DND-41 (cell line): ENCODE measurements around the gene PRMT1.
"Not testable (repeated sequence)": the region's sequence is repeated elsewhere in the genome, so short reads cannot be mapped to it uniquely, and the experiment has no call there.

Source experiments
- ATAC-seq: fragments of 200-7000 bp; cut with Tn5 transposase; 3 replicates; pipeline ENCODE4 v1.9.1; 2021; ENCODE audit warnings: low read depth; ENCODE audit not compliant: insufficient read depth
- DNase-seq: peaks from one replicate; pipeline ENCODE4 v3.0.0-alpha.2; 2020
- H2AFZ ChIP-seq: 2 replicates; pipeline ENCODE4 v1.6.0; 2012; ENCODE audit warnings: low read depth, low read length
- H3K27ac ChIP-seq: 2 replicates; pipeline ENCODE4 v1.5.1; 2012; ENCODE audit warnings: low read length, inconsistent platforms
- H3K27me3 ChIP-seq: fragments of 200-600 bp; sonication (generic); 2 replicates; pipeline ENCODE4 v1.6.0; 2012; ENCODE audit warnings: low read length, mild to moderate bottlenecking, inconsistent platforms; ENCODE audit not compliant: insufficient read depth, poor library complexity
- H3K36me3 ChIP-seq: 2 replicates; pipeline ENCODE4 v1.5.1; 2012; ENCODE audit warnings: low read length, inconsistent platforms; ENCODE audit not compliant: insufficient read depth
- H3K4me1 ChIP-seq: 2 replicates; pipeline ENCODE4 v1.5.1; 2012; ENCODE audit warnings: mild to moderate bottlenecking, low read length; ENCODE audit not compliant: insufficient read depth
- H3K4me2 ChIP-seq: 2 replicates; pipeline ENCODE4 v1.6.0; 2012; ENCODE audit warnings: mild to moderate bottlenecking, moderate library complexity, low read length, inconsistent platforms; ENCODE audit not compliant: insufficient read depth
- H3K4me3 ChIP-seq, 2 experiments: fragments of 200-600 bp in 1 of 2; shearing (Covaris generic) in 1 of 2; 2 replicates each; pipeline ENCODE4 v1.5.1; 2012 to 2016; ENCODE audit warnings: inconsistent platforms in 2 of 2, low read length in 2 of 2, mild to moderate bottlenecking in 2 of 2, low read depth in 1 of 2, moderate library complexity in 1 of 2
- H3K79me2 ChIP-seq: 2 replicates; pipeline ENCODE4 v1.6.0; 2012; ENCODE audit warnings: low read length, inconsistent platforms; ENCODE audit not compliant: insufficient read depth
- H3K9ac ChIP-seq: 2 replicates; pipeline ENCODE4 v1.6.0; 2012; ENCODE audit warnings: low read depth, mild to moderate bottlenecking, inconsistent platforms, low read length, moderate library complexity
- H3K9me3 ChIP-seq: 2 replicates; pipeline ENCODE4 v1.5.1; 2012; ENCODE audit warnings: low read length, moderate library complexity, mild to moderate bottlenecking, inconsistent platforms; ENCODE audit not compliant: insufficient read depth, severe bottlenecking
- H4K20me1 ChIP-seq: 2 replicates; pipeline ENCODE4 v1.6.0; 2012; ENCODE audit warnings: low read length; ENCODE audit not compliant: insufficient read depth
- EZH2 ChIP-seq: IDR thresholded peaks from 3 replicates; pipeline ENCODE4 v1.6.1; 2012; ENCODE audit warnings: borderline replicate concordance, low read depth, mild to moderate bottlenecking, moderate library complexity, low read length, inconsistent platforms; ENCODE audit not compliant: severe bottlenecking
- TF ChIP-seq, protein P1 (sequence below): IDR thresholded peaks from 2 replicates; pipeline ENCODE4 v1.5.1; 2012; ENCODE audit warnings: borderline replicate concordance, low read length, moderate library complexity, mild to moderate bottlenecking; ENCODE audit not compliant: poor library complexity, severe bottlenecking; ENCODE audit errors: extremely low read depth

PRMT1 gene

DNA sequence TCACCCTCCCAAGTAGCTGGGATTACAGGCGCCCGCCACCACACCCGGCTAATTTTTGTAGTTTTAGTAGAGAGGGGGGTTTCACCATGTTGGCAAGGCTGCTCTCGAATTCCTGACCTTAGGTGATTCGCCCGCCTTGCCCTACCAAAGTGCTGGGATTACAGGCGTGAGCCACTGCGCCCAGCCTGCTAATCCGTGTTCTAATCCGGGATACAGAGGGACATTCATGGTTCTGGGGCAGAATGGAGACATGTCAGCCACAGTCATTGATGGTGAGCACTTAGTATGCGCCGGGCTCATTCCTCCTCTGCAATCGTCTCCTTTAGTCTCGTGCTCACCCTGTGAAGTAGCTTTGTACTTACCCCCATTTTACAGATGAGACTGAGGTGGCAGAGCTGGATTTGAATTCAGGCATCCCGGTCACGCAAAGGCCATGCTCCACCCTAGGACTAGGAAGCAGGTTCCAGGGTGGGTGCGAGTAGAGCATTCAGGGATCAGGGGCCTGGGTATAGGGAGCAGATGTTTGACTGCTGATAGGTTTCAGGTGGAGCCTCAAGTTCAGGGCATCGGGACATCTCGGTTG lies 45.4 kb upstream of the PRMT1 start:
- no peak for ATAC-seq

DNA sequence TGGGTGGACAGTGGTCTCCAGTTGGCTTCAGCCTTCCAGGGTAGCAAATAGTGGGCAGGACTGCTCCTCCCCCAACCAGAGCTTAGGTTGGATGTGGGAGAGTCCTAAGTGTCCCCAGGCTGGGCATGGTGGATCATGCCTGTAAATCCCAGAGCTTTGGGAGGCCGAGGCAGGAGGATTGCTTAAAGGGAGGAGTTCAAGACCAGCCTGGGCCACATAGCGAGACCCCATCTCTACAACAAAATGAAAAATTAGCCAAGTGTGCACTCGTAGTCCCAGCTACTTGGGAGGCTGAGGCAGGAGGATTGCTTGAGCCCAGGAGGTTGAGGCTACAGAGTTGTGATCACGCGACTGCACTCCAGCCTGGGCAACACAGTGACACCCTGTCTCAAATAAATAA lies 44.5 kb upstream of the PRMT1 start:
- no peaks in the 10 kb centered on the region for H3K9me3 ChIP-seq
- no peak for ATAC-seq
- TF ChIP-seq EZH2 = no peak
- TF ChIP-seq, protein P1, sequence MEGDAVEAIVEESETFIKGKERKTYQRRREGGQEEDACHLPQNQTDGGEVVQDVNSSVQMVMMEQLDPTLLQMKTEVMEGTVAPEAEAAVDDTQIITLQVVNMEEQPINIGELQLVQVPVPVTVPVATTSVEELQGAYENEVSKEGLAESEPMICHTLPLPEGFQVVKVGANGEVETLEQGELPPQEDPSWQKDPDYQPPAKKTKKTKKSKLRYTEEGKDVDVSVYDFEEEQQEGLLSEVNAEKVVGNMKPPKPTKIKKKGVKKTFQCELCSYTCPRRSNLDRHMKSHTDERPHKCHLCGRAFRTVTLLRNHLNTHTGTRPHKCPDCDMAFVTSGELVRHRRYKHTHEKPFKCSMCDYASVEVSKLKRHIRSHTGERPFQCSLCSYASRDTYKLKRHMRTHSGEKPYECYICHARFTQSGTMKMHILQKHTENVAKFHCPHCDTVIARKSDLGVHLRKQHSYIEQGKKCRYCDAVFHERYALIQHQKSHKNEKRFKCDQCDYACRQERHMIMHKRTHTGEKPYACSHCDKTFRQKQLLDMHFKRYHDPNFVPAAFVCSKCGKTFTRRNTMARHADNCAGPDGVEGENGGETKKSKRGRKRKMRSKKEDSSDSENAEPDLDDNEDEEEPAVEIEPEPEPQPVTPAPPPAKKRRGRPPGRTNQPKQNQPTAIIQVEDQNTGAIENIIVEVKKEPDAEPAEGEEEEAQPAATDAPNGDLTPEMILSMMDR = no peak

More for the DNA sequence above, 45.4 kb upstream of the PRMT1 start:
- Histone ChIP-seq H3K9ac (no peak overlapping the region), H3K27me3 (no peaks in the 10 kb centered on the region), H4K20me1 (no peaks in the 10 kb centered on the region; the same call in 1 of the 2 replicates), H3K4me2 (no peak overlapping the region), H3K4me1 (no peaks in the 10 kb centered on the region), H3K27ac (no peak overlapping the region), H3K4me3 (no peak overlapping the region), H3K9me3 (no peaks in the 10 kb centered on the region), H3K79me2 (no peaks in the 10 kb centered on the region), H3K36me3 (peaks cover 17% of the 10 kb centered on the region), H2AFZ (no peak overlapping the region)
- no peak for TF ChIP-seq EZH2
- TF ChIP-seq, protein P1 = no peak
- no peak for DNase-seq

DNA sequence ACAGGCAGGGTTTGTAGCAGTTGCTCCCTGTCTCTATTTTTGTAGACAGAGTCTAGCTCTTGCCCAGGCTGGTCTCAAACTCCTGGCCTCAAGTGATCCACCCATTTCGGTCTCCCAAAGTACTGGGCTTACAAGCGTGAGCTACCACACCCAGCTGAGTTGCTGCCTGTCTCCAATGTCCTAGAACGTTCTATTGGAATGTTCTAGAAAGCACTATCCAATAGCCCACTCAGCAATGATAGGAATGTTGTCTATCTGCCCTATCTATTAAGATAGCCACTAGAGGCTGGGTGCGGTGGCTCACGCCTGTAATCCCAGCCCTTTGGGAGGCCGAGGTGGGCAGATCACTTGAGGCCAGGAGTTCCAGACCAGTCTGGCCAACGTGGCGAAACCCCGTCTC lies 43.8 kb upstream of the PRMT1 start:
- not testable (repeated sequence) for H3K9ac ChIP-seq, H4K20me1 ChIP-seq, ATAC-seq, H3K4me1 ChIP-seq, H3K27ac ChIP-seq, H3K79me2 ChIP-seq, H3K4me3 ChIP-seq, H2AFZ ChIP-seq, H3K9me3 ChIP-seq, DNase-seq, H3K4me2 ChIP-seq, H3K36me3 ChIP-seq, H3K27me3 ChIP-seq

More for the DNA sequence above, 44.5 kb upstream of the PRMT1 start:
- H4K20me1 ChIP-seq = no peaks in the 10 kb centered on the region; the same call in 1 of the 2 replicates
- H3K36me3 ChIP-seq = peaks cover 8% of the 10 kb centered on the region
- H3K79me2 ChIP-seq = no peaks in the 10 kb centered on the region
- H2AFZ ChIP-seq = no peak overlapping the region
- H3K4me1 ChIP-seq = no peaks in the 10 kb centered on the region
- H3K4me2 ChIP-seq = no peak overlapping the region
- no peak overlapping the region for H3K27ac ChIP-seq
- H3K27me3 ChIP-seq = no peaks in the 10 kb centered on the region
- no peak overlapping the region for H3K4me3 ChIP-seq
- no peak overlapping the region for H3K9ac ChIP-seq
- no peak for DNase-seq

DNA sequence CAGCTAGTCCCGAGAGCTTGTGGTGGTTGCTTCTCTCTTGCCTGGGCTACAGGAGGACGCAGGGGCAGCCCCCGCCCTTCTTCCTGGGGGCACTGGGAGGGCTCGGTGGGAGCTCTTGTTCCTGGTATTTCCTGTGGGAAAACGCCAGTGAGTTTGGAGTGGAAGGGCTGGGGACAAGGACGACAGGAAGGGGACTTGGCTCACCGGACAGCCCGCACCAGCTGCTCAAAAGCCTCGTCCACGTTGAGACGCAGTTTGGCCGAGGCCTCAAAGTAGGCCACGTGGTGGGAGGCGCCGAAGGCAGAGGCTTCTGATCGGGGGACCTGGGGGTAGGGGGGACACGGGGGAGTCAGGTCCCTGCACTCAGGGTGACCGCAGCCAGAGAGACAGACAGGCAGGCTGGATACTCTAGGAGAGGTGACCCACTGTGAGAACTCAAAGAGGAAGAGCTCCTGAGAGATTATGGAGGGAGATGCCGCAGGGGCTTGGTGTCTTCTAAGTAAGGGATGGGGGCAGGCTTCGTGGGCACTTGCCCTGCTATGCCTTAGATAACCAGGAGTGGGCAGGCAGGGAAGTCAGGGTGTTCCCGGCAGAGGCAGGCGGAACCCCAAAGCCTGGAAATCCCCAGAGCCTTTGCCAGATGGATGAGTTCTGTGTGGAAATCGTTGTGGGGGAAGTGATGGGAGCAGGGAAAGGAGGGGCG lies 41.4 kb upstream of the PRMT1 start:
- Histone ChIP-seq H3K36me3 (no peaks in the 10 kb centered on the region), H3K9me3 (no peaks in the 10 kb centered on the region), H3K27me3 (no peaks in the 10 kb centered on the region), H3K27ac (no peak overlapping the region), H3K79me2 (no peaks in the 10 kb centered on the region; the same call in 1 of the 2 replicates), H3K9ac (no peak overlapping the region), H3K4me1 (peaks cover 7% of the 10 kb centered on the region), H3K4me3 (no peak overlapping the region), H4K20me1 (no peaks in the 10 kb centered on the region; the same call in 1 of the 2 replicates), H2AFZ (no peak overlapping the region), H3K4me2 (no peak overlapping the region)
- no peak for DNase-seq
- no peak for ATAC-seq
- TF ChIP-seq, protein P1 = no peak
- no peak for TF ChIP-seq EZH2
